DND-41 (cell line): Measurements from ENCODE around the gene FRY.

Source experiments
- ATAC-seq: fragments of 200-7000 bp; cut with Tn5 transposase; 3 replicates; pipeline ENCODE4 v1.9.1; 2021; ENCODE audit warnings: low read depth; ENCODE audit not compliant: insufficient read depth
- DNase-seq: peaks from one replicate; pipeline ENCODE4 v3.0.0-alpha.2; 2020
- H2AFZ ChIP-seq: 2 replicates; pipeline ENCODE4 v1.6.0; 2012; ENCODE audit warnings: low read depth, low read length
- H3K27ac ChIP-seq: 2 replicates; pipeline ENCODE4 v1.5.1; 2012; ENCODE audit warnings: low read length, inconsistent platforms
- H3K27me3 ChIP-seq: fragments of 200-600 bp; sonication (generic); 2 replicates; pipeline ENCODE4 v1.6.0; 2012; ENCODE audit warnings: low read length, mild to moderate bottlenecking, inconsistent platforms; ENCODE audit not compliant: insufficient read depth, poor library complexity
- H3K36me3 ChIP-seq: 2 replicates; pipeline ENCODE4 v1.5.1; 2012; ENCODE audit warnings: low read length, inconsistent platforms; ENCODE audit not compliant: insufficient read depth
- H3K4me1 ChIP-seq: 2 replicates; pipeline ENCODE4 v1.5.1; 2012; ENCODE audit warnings: mild to moderate bottlenecking, low read length; ENCODE audit not compliant: insufficient read depth
- H3K4me2 ChIP-seq: 2 replicates; pipeline ENCODE4 v1.6.0; 2012; ENCODE audit warnings: mild to moderate bottlenecking, moderate library complexity, low read length, inconsistent platforms; ENCODE audit not compliant: insufficient read depth
- H3K4me3 ChIP-seq, 2 experiments: fragments of 200-600 bp in 1 of 2; shearing (Covaris generic) in 1 of 2; 2 replicates each; pipeline ENCODE4 v1.5.1; 2012 to 2016; ENCODE audit warnings: inconsistent platforms in 2 of 2, low read length in 2 of 2, mild to moderate bottlenecking in 2 of 2, low read depth in 1 of 2, moderate library complexity in 1 of 2
- H3K79me2 ChIP-seq: 2 replicates; pipeline ENCODE4 v1.6.0; 2012; ENCODE audit warnings: low read length, inconsistent platforms; ENCODE audit not compliant: insufficient read depth
- H3K9ac ChIP-seq: 2 replicates; pipeline ENCODE4 v1.6.0; 2012; ENCODE audit warnings: low read depth, mild to moderate bottlenecking, inconsistent platforms, low read length, moderate library complexity
- H3K9me3 ChIP-seq: 2 replicates; pipeline ENCODE4 v1.5.1; 2012; ENCODE audit warnings: low read length, moderate library complexity, mild to moderate bottlenecking, inconsistent platforms; ENCODE audit not compliant: insufficient read depth, severe bottlenecking
- H4K20me1 ChIP-seq: 2 replicates; pipeline ENCODE4 v1.6.0; 2012; ENCODE audit warnings: low read length; ENCODE audit not compliant: insufficient read depth
- CTCF ChIP-seq: IDR thresholded peaks from 2 replicates; pipeline ENCODE4 v1.5.1; 2012; ENCODE audit warnings: borderline replicate concordance, low read length, moderate library complexity, mild to moderate bottlenecking; ENCODE audit not compliant: poor library complexity, severe bottlenecking; ENCODE audit errors: extremely low read depth
- EZH2 ChIP-seq: IDR thresholded peaks from 3 replicates; pipeline ENCODE4 v1.6.1; 2012; ENCODE audit warnings: borderline replicate concordance, low read depth, mild to moderate bottlenecking, moderate library complexity, low read length, inconsistent platforms; ENCODE audit not compliant: severe bottlenecking

FRY gene

GRCh38 chr13:32300406-32300805, 268.8 kb downstream of the FRY start:
- Histone ChIP-seq H3K9me3 (no peaks in the 10 kb centered on the region), H3K27me3 (peaks cover 26% of the 10 kb centered on the region), H3K79me2 (no peaks in the 10 kb centered on the region), H3K4me1 (no peaks in the 10 kb centered on the region), H3K9ac (no peak overlapping the region), H3K4me2 (no peak overlapping the region), H2AFZ (no peak overlapping the region), H3K36me3 (no peaks in the 10 kb centered on the region), H3K27ac (no peak overlapping the region), H4K20me1 (no peaks in the 10 kb centered on the region), H3K4me3 (no peak overlapping the region)
- no peak for ATAC-seq
- TF ChIP-seq CTCF (no peak), EZH2 (no peak)
- DNase-seq = no peak

GRCh38 chr13:32300920-32301319, 269.3 kb downstream of the FRY start:
- no peaks in the 10 kb centered on the region for H3K79me2 ChIP-seq
- H3K27me3 ChIP-seq = peaks cover 26% of the 10 kb centered on the region
- no peaks in the 10 kb centered on the region for H4K20me1 ChIP-seq
- no peak overlapping the region for H3K4me3 ChIP-seq
- DNase-seq (no peak), ATAC-seq (no peak)
- H3K27ac ChIP-seq = no peak overlapping the region
- no peak overlapping the region for H3K4me2 ChIP-seq
- no peaks in the 10 kb centered on the region for H3K4me1 ChIP-seq
- H3K36me3 ChIP-seq = no peaks in the 10 kb centered on the region
- no peak for TF ChIP-seq EZH2
- no peak for TF ChIP-seq CTCF
- H3K9me3 ChIP-seq = peaks cover 2% of the 10 kb centered on the region
- H3K9ac ChIP-seq = no peak overlapping the region
- H2AFZ ChIP-seq = no peak overlapping the region

DNA sequence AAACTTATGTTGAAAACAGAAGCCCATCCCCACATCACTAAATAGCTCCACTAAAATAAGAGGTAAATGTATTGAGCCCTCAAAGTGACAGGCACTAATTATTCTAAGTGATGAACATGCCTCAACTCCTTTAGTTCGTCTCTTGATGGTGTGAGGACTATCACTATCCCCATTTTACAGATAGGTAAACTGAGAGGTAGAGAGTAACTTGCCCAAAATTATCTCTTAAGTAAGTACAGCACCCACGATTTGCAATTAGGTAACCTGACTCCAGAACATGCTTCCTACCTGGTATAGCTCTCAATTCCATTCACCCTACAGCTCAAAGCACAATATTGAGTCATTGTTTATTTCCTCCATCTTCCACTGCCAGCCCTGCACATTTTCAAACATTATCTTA, 270.9 kb downstream of the FRY start:
- no peak for DNase-seq
- H3K79me2 ChIP-seq = no peaks in the 10 kb centered on the region
- no peaks in the 10 kb centered on the region for H3K4me1 ChIP-seq
- H3K4me3 ChIP-seq = no peak overlapping the region
- peaks cover 26% of the 10 kb centered on the region for H3K27me3 ChIP-seq
- no peak overlapping the region for H2AFZ ChIP-seq
- no peaks in the 10 kb centered on the region for H4K20me1 ChIP-seq
- peaks cover 2% of the 10 kb centered on the region for H3K9me3 ChIP-seq
- TF ChIP-seq EZH2 = no peak
- no peak for TF ChIP-seq CTCF
- H3K9ac ChIP-seq = no peak overlapping the region
- no peak overlapping the region for H3K4me2 ChIP-seq
- no peak for ATAC-seq
- no peak overlapping the region for H3K27ac ChIP-seq
- no peaks in the 10 kb centered on the region for H3K36me3 ChIP-seq

DNA sequence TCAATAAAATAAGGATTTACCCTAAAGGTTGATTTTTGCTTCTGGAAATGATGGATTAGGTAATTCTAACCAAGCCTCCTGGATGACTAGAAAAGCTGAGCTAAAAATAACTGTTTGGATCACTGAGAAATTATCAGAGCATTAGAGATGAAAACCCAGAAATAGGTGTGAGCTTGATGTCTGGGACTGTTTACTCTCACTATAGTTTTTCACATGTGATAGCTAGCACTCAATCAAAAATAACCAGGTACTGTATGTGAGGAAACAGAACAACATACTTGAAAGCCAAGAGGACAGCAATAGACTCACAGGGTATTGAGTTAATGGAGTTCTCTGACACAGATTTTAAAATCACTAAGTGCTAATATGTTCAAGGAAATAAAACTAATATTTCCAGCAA, 274.1 kb downstream of the FRY start:
- H3K27ac ChIP-seq = no peak overlapping the region
- H3K4me3 ChIP-seq = no peak overlapping the region
- no peaks in the 10 kb centered on the region for H3K36me3 ChIP-seq
- peaks cover 2% of the 10 kb centered on the region for H3K9me3 ChIP-seq
- no peak for DNase-seq
- H3K9ac ChIP-seq = no peak overlapping the region
- no peak overlapping the region for H3K4me2 ChIP-seq
- H3K27me3 ChIP-seq = peaks cover 6% of the 10 kb centered on the region
- no peak overlapping the region for H2AFZ ChIP-seq
- peaks cover 9% of the 10 kb centered on the region for H3K4me1 ChIP-seq
- no peak for ATAC-seq
- TF ChIP-seq CTCF (no peak), EZH2 (no peak)
- no peaks in the 10 kb centered on the region for H3K79me2 ChIP-seq
- H4K20me1 ChIP-seq = no peaks in the 10 kb centered on the region
